IMR-90 (cell line): ENCODE results near the gene ANXA4. TPM values are rescaled to one million over a fixed set of nuclear protein-coding genes. Genes with fewer than 3 reads are reported as not detected.

ENCODE experiments used
- ATAC-seq: fragments of 200-7000 bp; cut with Tn5 transposase; 2 replicates; pipeline ENCODE4 v1.9.1; 2020; ENCODE audit warnings: low read depth, mild to moderate bottlenecking, moderate library complexity
- BruUV-seq: library from RNA; stranded (reverse); fragments of 400-500 nt; replicated peaks from 2 replicates; lab custom pipeline; 2021; lab: Mats Ljungman, UMichigan
- CTCF ChIA-PET: fragments of 300-600 bp; formaldehyde crosslinking; extraction: SDS; loops from one replicate; lab custom pipeline; 2021; ENCODE audit warnings: antibody characterized with exemption; lab: Yijun Ruan, JAX
- POLR2A ChIA-PET: fragments of 300-600 bp; sonication (Branson Sonifier 250); formaldehyde crosslinking; loops from one replicate; lab custom pipeline; 2022; ENCODE audit warnings: antibody characterized with exemption; ENCODE audit not compliant: unreplicated experiment; lab: Charles Lee
- DNase-seq: peaks from one replicate; pipeline ENCODE4 v3.0.0; 2013
- H2AFZ ChIP-seq: replicated peaks from 2 replicates; pipeline ENCODE3; 2013; ENCODE audit warnings: low read length, mild to moderate bottlenecking; ENCODE audit not compliant: poor library complexity
- H2AK5ac ChIP-seq: 2 replicates; pipeline ENCODE4 v1.6.1; 2013; ENCODE audit warnings: low read depth, low read length, inconsistent platforms
- H2AK9ac ChIP-seq: replicated peaks from 2 replicates; pipeline ENCODE3; 2013; ENCODE audit warnings: mild to moderate bottlenecking, low read depth, low read length, moderate library complexity; ENCODE audit not compliant: poor library complexity
- H2BK120ac ChIP-seq: 2 replicates; pipeline ENCODE4 v1.6.1; 2013; ENCODE audit warnings: low read depth, low read length, inconsistent platforms
- H2BK15ac ChIP-seq: 3 replicates; pipeline ENCODE4 v1.6.1; 2013; ENCODE audit warnings: low read depth, low read length, inconsistent platforms
- H2BK20ac ChIP-seq: 2 replicates; pipeline ENCODE4 v1.6.1; 2013; ENCODE audit warnings: low read depth, mild to moderate bottlenecking, inconsistent platforms, low read length, moderate library complexity
- H2BK5ac ChIP-seq: 2 replicates; pipeline ENCODE4 v1.6.1; 2013; ENCODE audit warnings: mild to moderate bottlenecking, low read depth, low read length, inconsistent platforms; ENCODE audit not compliant: poor library complexity, severe bottlenecking
- H3K14ac ChIP-seq: replicated peaks from 2 replicates; pipeline ENCODE4 v1.6.1; 2013; ENCODE audit warnings: low read depth, low read length, inconsistent platforms
- H3K18ac ChIP-seq: 2 replicates; pipeline ENCODE4 v1.6.1; 2013; ENCODE audit warnings: low read depth, low read length, control low read depth
- H3K23ac ChIP-seq: 2 replicates; pipeline ENCODE4 v1.6.1; 2013; ENCODE audit warnings: low read depth, low read length, inconsistent platforms
- H3K27ac ChIP-seq: 2 replicates; pipeline ENCODE4 v1.5.1; 2013; ENCODE audit warnings: mild to moderate bottlenecking, control low read depth, low read length; ENCODE audit not compliant: insufficient read depth
- H3K27me3 ChIP-seq: 2 replicates; pipeline ENCODE4 v1.6.1; 2013; ENCODE audit warnings: low read length; ENCODE audit not compliant: control insufficient read depth, insufficient read depth
- H3K36me3 ChIP-seq: 2 replicates; pipeline ENCODE4 v1.6.1; 2013; ENCODE audit warnings: low read length, mixed read lengths; ENCODE audit not compliant: control insufficient read depth, insufficient read depth
- H3K4ac ChIP-seq: 2 replicates; pipeline ENCODE4 v1.6.1; 2013; ENCODE audit warnings: low read depth, low read length, inconsistent platforms
- H3K4me1 ChIP-seq: 2 replicates; pipeline ENCODE4 v1.6.1; 2013; ENCODE audit warnings: low read length, mixed read lengths; ENCODE audit not compliant: control insufficient read depth, insufficient read depth
- H3K4me2 ChIP-seq: 2 replicates; pipeline ENCODE4 v1.6.1; 2013; ENCODE audit warnings: low read depth, mild to moderate bottlenecking, control low read depth, low read length, moderate library complexity
- H3K4me3 ChIP-seq: 2 replicates; pipeline ENCODE4 v1.5.1; 2013; ENCODE audit warnings: low read depth, mild to moderate bottlenecking, control low read depth, low read length, moderate library complexity; ENCODE audit not compliant: insufficient read depth
- H3K56ac ChIP-seq: 2 replicates; pipeline ENCODE4 v1.6.1; 2013; ENCODE audit warnings: low read length, inconsistent platforms; ENCODE audit not compliant: insufficient read depth; ENCODE audit errors: extremely low read depth
- H3K79me1 ChIP-seq, 2 experiments: 2 replicates each; pipeline ENCODE4 v1.6.1; 2013; ENCODE audit warnings: low read length in 2 of 2, inconsistent platforms in 1 of 2, low read depth in 1 of 2
- H3K9ac ChIP-seq: 2 replicates; pipeline ENCODE4 v1.6.1; 2013; ENCODE audit warnings: low read depth, low read length, control low read depth
- H3K9me1 ChIP-seq: 2 replicates; pipeline ENCODE4 v1.6.1; 2013; ENCODE audit warnings: low read length, inconsistent platforms; ENCODE audit not compliant: insufficient read depth
- H3K9me3 ChIP-seq: 2 replicates; pipeline ENCODE4 v1.6.1; 2013; ENCODE audit warnings: low read length; ENCODE audit not compliant: control insufficient read depth, insufficient read depth
- H4K20me1 ChIP-seq: 2 replicates; pipeline ENCODE4 v1.6.1; 2013; ENCODE audit warnings: low read length, inconsistent platforms; ENCODE audit not compliant: insufficient read depth
- H4K5ac ChIP-seq: 2 replicates; pipeline ENCODE4 v1.6.1; 2013; ENCODE audit warnings: mild to moderate bottlenecking, low read depth, low read length, control low read depth
- H4K8ac ChIP-seq, 2 experiments: 2 replicates each; pipeline ENCODE4 v1.6.1; 2013; ENCODE audit warnings: low read depth in 2 of 2, low read length in 2 of 2, control low read depth in 1 of 2, inconsistent platforms in 1 of 2
- H4K91ac ChIP-seq: 2 replicates; pipeline ENCODE4 v1.6.1; 2013; ENCODE audit warnings: low read depth, low read length, inconsistent platforms; ENCODE audit not compliant: insufficient read depth
- CTCF ChIP-seq: conservative IDR thresholded peaks from 2 replicates; pipeline ENCODE4 v1.5.1; 2012; ENCODE audit warnings: mild to moderate bottlenecking, low read depth, low read length, improper control_type of control experiment
- ELK1 ChIP-seq: fragments of 150-350 bp; IDR thresholded peaks from 2 replicates; pipeline ENCODE4 v1.6.1; 2016; ENCODE audit warnings: low read depth, mild to moderate bottlenecking, low read length, moderate library complexity, borderline replicate concordance
- FOS ChIP-seq: fragments of 150-350 bp; IDR thresholded peaks from 2 replicates; pipeline ENCODE4 v1.6.1; 2016; ENCODE audit warnings: low read depth, low read length
- MAFK ChIP-seq: IDR thresholded peaks from 2 replicates; pipeline ENCODE4 v1.6.1; 2012; ENCODE audit warnings: low read depth, low read length, improper control_type of control experiment
- MAZ ChIP-seq: IDR thresholded peaks from 2 replicates; pipeline ENCODE4 v1.6.1; 2012; ENCODE audit warnings: low read depth, mild to moderate bottlenecking, low read length, improper control_type of control experiment, moderate library complexity, borderline replicate concordance
- NFE2L2 ChIP-seq: fragments of 150-350 bp; IDR thresholded peaks from 2 replicates; pipeline ENCODE4 v1.6.1; 2016; ENCODE audit warnings: low read depth, mild to moderate bottlenecking, low read length
- POLR2A ChIP-seq: IDR thresholded peaks from 2 replicates; pipeline ENCODE4 v1.6.1; 2012; ENCODE audit warnings: mild to moderate bottlenecking, low read depth, low read length
- RAD21 ChIP-seq: IDR thresholded peaks from 2 replicates; pipeline ENCODE4 v1.6.1; 2012; ENCODE audit warnings: low read length, improper control_type of control experiment
- RCOR1 ChIP-seq: IDR thresholded peaks from 2 replicates; pipeline ENCODE4 v1.6.1; 2012; ENCODE audit warnings: mild to moderate bottlenecking, low read length, improper control_type of control experiment; ENCODE audit not compliant: insufficient replicate concordance
- SMC3 ChIP-seq: fragments of 150-350 bp; IDR thresholded peaks from 2 replicates; pipeline ENCODE4 v1.6.1; 2016; ENCODE audit warnings: low read depth, mild to moderate bottlenecking, antibody characterized with exemption, low read length, moderate library complexity
- USF2 ChIP-seq: fragments of 150-350 bp; IDR thresholded peaks from 2 replicates; pipeline ENCODE4 v1.6.1; 2017; ENCODE audit warnings: mild to moderate bottlenecking, antibody characterized with exemption, low read length, low read depth
- WGBS, 2 experiments: methylation state at CpG; one replicate each; pipeline versions ENCODE4 v1.1.5 to v1.1.7; 2013; ENCODE audit warnings: missing lambda C conversion rate in 2 of 2; ENCODE audit not compliant: insufficient read length in 1 of 2; ENCODE audit errors: extremely low coverage in 2 of 2; 5-methylcytosine and 5-hydroxymethylcytosine counted together
- dilution Hi-C: fragments of 300-500 bp; cut with HindIII; formaldehyde crosslinking; loops from one replicate; pipeline ENCODE4 v1.14.3; 2018; ENCODE audit warnings: low sequenced_read_pairs; ENCODE audit not compliant: unreplicated experiment
- in situ Hi-C: fragments of 300-500 bp; cut with MboI; formaldehyde crosslinking; loops from 3 replicates; pipeline ENCODE4 v1.14.3; 2019; ENCODE audit warnings: low sequenced_read_pairs, inconsistent platforms, mixed read lengths
- intact Hi-C: fragments of 100-400 bp; cut with micrococcal nuclease; formaldehyde crosslinking; loops from 2 replicates; pipeline ENCODE4 v1.10.0; 2022
- polyA plus RNA-seq, 3 experiments: library from polyadenylated mRNA; depleted of rRNA; stranded (reverse); fragments of >200 nt; gene quantifications; 2 replicates each; pipeline ENCODE4 v1.2.3, GENCODE V29; 2012; ENCODE audit warnings: low replicate concordance in 1 of 3
- total RNA-seq: library from RNA; depleted of rRNA; stranded (reverse); fragments of >200 nt; gene quantifications from 2 replicates; pipeline ENCODE4 v1.2.3, GENCODE V29; 2012

The ANXA4 gene
- total and polyA plus RNA-seq, 2 of the 4 experiments (the other 2 are of a cell fraction): 22.2 to 72.0 TPM

- Histone ChIP-seq H2AK9ac (no peak overlapping the region), H2AK5ac (no peak overlapping the region), H3K9me1 (no peaks in the 10 kb centered on the region), H2BK20ac (no peak overlapping the region), H3K27ac (no peak overlapping the region), H2BK120ac (no peak overlapping the region), H3K9me3 (no peaks in the 10 kb centered on the region), H3K27me3 (no peaks in the 10 kb centered on the region), H3K4me3 (no peak overlapping the region), H3K36me3 (peaks cover 16% of the 10 kb centered on the region), H4K91ac (no peak overlapping the region), H3K4me1 (no peaks in the 10 kb centered on the region), H3K56ac (no peak overlapping the region), H2BK15ac (no peak overlapping the region), H3K23ac (no peak overlapping the region), H4K8ac (no peak overlapping the region), H2AFZ (no peak overlapping the region), H3K79me1 (no peaks in the 10 kb centered on the region; a peak in 1 of 4 replicates), H4K20me1 (no peaks in the 10 kb centered on the region), H2BK5ac (no peak overlapping the region), H3K18ac (no peak overlapping the region), H3K9ac (no peak overlapping the region), H3K4ac (no peak overlapping the region), H4K5ac (no peak overlapping the region), H3K4me2 (no peak overlapping the region), H3K14ac (no peak overlapping the region)
- TF ChIP-seq USF2: no peak
- TF ChIP-seq CTCF: no peak
- no peak for TF ChIP-seq FOS
- no peak for TF ChIP-seq MAZ
- no peak for TF ChIP-seq NFE2L2
- no peak for TF ChIP-seq MAFK
- TF ChIP-seq ELK1: no peak
- no peak for TF ChIP-seq RAD21
- no peak for TF ChIP-seq RCOR1
- no peak for TF ChIP-seq POLR2A
- no peak for TF ChIP-seq SMC3
- in situ Hi-C loops: no loop called here
- intact Hi-C loops: no loop called here
- no TSS peak for BruUV-seq
- no peak for ATAC-seq
- POLR2A ChIA-PET: no interaction called here
- dilution Hi-C loops: no loop called here
- DNase-seq: no peak
- WGBS, 2 experiments: 100% methylated on average over 1 of the region's 11 CpGs; no CpG with 5 or more reads in 1 of the 2 experiments
- CTCF ChIA-PET: interaction anchor here (0.7 to 1.3 kb wide), 2 partner anchors 11 to 12 kb away, joined by 3 to 5 read pairs; no protein-coding TSS in a partner anchor
Measured at GRCh38 chr2:69804416-69804815, 62.5 kb downstream of the ANXA4 start.
